GM12878 (cell line): ENCODE measurements around the gene GABBR1.

ENCODE experiments used
- CTCF ChIP-seq, 3 experiments: IDR thresholded peaks in 2 of 3; conservative IDR thresholded peaks in 1 of 3; 2 replicates each; pipeline ENCODE4 v1.5.1; 2011; ENCODE audit warnings: low read depth in 3 of 3, low read length in 3 of 3, mild to moderate bottlenecking in 3 of 3, control low read depth in 2 of 3, moderate library complexity in 2 of 3, inconsistent platforms in 1 of 3, mixed read lengths in 1 of 3; ENCODE audit not compliant: control insufficient read depth in 2 of 3, insufficient read depth in 1 of 3; ENCODE audit errors: extremely low read depth in 1 of 3
- EED ChIP-seq: sonication (generic); IDR thresholded peaks from 2 replicates; pipeline ENCODE4 v1.6.1; 2016; ENCODE audit warnings: antibody characterized with exemption, low read depth
- EGR1 ChIP-seq, 2 experiments: IDR thresholded peaks; 1 replicate in 1 of 2; 2 replicates in 1 of 2; pipeline ENCODE4 v1.6.1; 2011 to 2012; ENCODE audit warnings: low read depth in 2 of 2, low read length in 2 of 2, borderline replicate concordance in 1 of 2, mild to moderate bottlenecking in 1 of 2, moderate library complexity in 1 of 2
- EP300 ChIP-seq, 2 experiments: fragments of 150-350 bp in 1 of 2; IDR thresholded peaks; 2 replicates each; pipeline ENCODE4 v1.6.1; 2011 to 2012; ENCODE audit warnings: low read depth in 2 of 2, low read length in 2 of 2, borderline replicate concordance in 1 of 2, improper control_type of control experiment in 1 of 2, inconsistent platforms in 1 of 2; ENCODE audit not compliant: control insufficient read depth in 1 of 2
- EZH2 ChIP-seq: IDR thresholded peaks from 2 replicates; pipeline ENCODE4 v1.6.1; 2012; ENCODE audit warnings: low read depth, mild to moderate bottlenecking, control low read depth, inconsistent platforms, low read length, borderline replicate concordance; ENCODE audit not compliant: control insufficient read depth
- FOS ChIP-seq: IDR thresholded peaks from 3 replicates; pipeline ENCODE4 v1.6.1; 2011; ENCODE audit warnings: borderline replicate concordance; ENCODE audit not compliant: insufficient read length; ENCODE audit errors: extremely low read depth
- GABPA ChIP-seq: IDR thresholded peaks from 2 replicates; pipeline ENCODE4 v1.6.1; 2014; ENCODE audit warnings: antibody characterized with exemption, low read depth, mild to moderate bottlenecking, inconsistent platforms
- IKZF1 ChIP-seq: fragments of 450-650 bp; conservative IDR thresholded peaks from 2 replicates; pipeline ENCODE4 v1.6.1; 2017; ENCODE audit warnings: antibody characterized with exemption, mild to moderate bottlenecking
- JUND ChIP-seq: IDR thresholded peaks from 2 replicates; pipeline ENCODE4 v1.6.1; 2012; ENCODE audit warnings: low read depth, mild to moderate bottlenecking, low read length, improper control_type of control experiment, moderate library complexity
- POLR2A ChIP-seq: IDR thresholded peaks from 2 replicates; pipeline ENCODE4 v1.6.1; 2011; ENCODE audit warnings: low read depth, mild to moderate bottlenecking, low read length
- RAD51 ChIP-seq: fragments of 450-650 bp; IDR thresholded peaks from 2 replicates; pipeline ENCODE4 v1.6.1; 2016; ENCODE audit warnings: moderate library complexity, mild to moderate bottlenecking, inconsistent platforms
- REST ChIP-seq: IDR thresholded peaks from 2 replicates; pipeline ENCODE4 v1.6.1; 2012; ENCODE audit warnings: mild to moderate bottlenecking, low read depth, low read length
- TAF1 ChIP-seq: IDR thresholded peaks from 2 replicates; pipeline ENCODE4 v1.6.1; 2011; ENCODE audit warnings: mild to moderate bottlenecking, low read depth, low read length, borderline replicate concordance
- TCF12 ChIP-seq: IDR thresholded peaks from 2 replicates; pipeline ENCODE4 v1.6.1; 2011; ENCODE audit warnings: low read depth, mild to moderate bottlenecking, low read length

- TF ChIP-seq TAF1 (no peak), REST (no peak), CTCF (IDR thresholded peaks at IDR 0.05 in 2 of 3, conservative IDR thresholded peaks at IDR 0.05 in 1 of 3; ENCODE audit: control insufficient read depth in 2 of 3, extremely low read depth in 1 of 3, insufficient read depth in 1 of 3, low read depth in 3 of 3, low read length in 3 of 3) (no peak), EGR1 (IDR thresholded peaks at IDR 0.05; ENCODE audit: borderline replicate concordance in 1 of 2, low read depth in 2 of 2, low read length in 2 of 2) (no peak), EZH2 (no peak), JUND (no peak), EED (no peak), EP300 (IDR thresholded peaks at IDR 0.05; ENCODE audit: borderline replicate concordance in 1 of 2, control insufficient read depth in 1 of 2, low read depth in 2 of 2, low read length in 2 of 2) (no peak), GABPA (no peak), TCF12 (no peak), POLR2A (no peak), RAD51 (no peak), IKZF1 (no peak), FOS (no peak)
Observed at GRCh38 chr6:29598172-29598747, 34.7 kb downstream of the GABBR1 start.
